Upper lobe of left lung (tissue), 4 donors: ENCODE measurements around the gene ST3GAL3.

Source experiments
- CTCF ChIP-seq, 6 experiments: fragments of 450-650 bp in 4 of 6; fragments of 200-600 bp in 2 of 6; sonication (generic) in 2 of 6; IDR thresholded peaks; one replicate each; pipeline ENCODE4 v1.5.1; 2016 to 2019; ENCODE audit warnings: antibody characterized with exemption in 6 of 6
- POLR2AphosphoS5 ChIP-seq, 2 donors: sonication (generic); formaldehyde crosslinking; IDR thresholded peaks; one replicate each; pipeline ENCODE4 v1.5.1; 2017; ENCODE audit warnings: antibody characterized with exemption in 2 of 2

- TF ChIP-seq CTCF (IDR thresholded peaks at IDR 0.05): no peak
- TF ChIP-seq POLR2AphosphoS5 (IDR thresholded peaks at IDR 0.05): no peak
Measured at GRCh38 chr1:43742026-43742425, 34.7 kb downstream of the ST3GAL3 start.
